CD4-positive, alpha-beta T cell treated with Interleukin-17A for 1 hour (primary cell): ENCODE data around the gene ABHD16B.

Experiments
- DNase-seq: peaks from one replicate; pipeline ENCODE4 v3.0.0-alpha.2; 2020

Gene ABHD16B

DNA sequence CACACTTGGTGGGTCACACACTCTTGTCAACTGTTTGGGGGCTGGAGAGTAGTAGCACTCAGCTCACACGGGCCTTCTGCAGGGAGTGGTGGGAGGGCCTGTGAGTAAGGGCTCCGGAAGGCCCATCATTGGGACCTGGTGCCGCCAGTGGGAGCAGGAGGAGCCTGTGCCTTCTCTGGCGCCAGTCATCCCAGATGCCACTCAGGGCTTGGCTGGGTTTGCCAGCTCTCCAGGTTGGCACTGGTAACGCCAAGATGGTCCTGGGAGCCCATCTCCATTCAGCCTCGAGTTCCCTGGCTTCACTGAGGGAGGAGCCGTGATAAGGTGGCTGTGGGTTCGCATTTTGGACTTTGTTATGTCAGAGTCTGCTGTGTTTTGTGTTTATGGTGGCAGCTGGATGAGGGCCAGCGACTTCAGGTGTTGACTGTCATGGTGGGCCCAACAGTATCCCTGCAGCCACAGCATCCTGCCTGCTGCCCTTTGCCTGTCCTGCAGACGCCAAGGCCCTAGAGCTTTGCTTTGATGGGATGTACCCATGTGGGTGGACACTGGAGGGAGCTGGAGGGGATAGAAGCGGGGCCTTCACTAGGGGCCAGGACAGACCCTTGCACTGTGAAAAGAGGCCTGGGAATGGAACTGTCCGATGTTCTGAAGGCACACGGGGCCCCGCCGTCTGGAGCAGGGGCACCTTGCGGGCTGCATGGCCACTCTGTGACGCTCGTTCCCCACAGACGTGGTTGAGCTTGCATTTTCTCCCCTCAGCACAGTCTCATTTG lies 20.3 kb downstream of the ABHD16B start:
- DNase-seq = no peak

- DNase-seq = no peak
These were observed 21.2 kb downstream of the ABHD16B start for GRCh38 chr20:63882257-63883200.

DNA sequence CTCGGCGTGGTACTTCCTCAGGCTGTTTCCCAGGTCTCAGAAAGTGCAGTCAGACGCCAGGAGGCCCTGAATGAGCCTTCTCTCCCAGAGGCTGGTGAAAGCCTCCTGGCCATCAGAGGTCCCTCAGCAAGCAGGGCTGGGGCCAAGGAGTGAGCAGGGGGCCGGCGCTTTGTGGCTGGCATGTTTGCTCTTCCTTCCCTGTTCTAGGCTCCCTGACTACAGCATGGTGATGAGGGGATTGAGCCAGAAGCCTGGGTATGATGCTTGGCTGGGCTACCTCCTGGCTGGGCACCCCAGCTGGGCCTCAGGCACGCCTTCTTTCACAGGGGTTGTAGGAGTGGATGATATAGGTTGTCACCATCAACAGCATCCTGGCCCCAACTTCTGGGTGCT lies 21.9 kb downstream of the ABHD16B start:
- DNase-seq = no peak

- DNase-seq = no peak
These were observed 23.4 kb downstream of the ABHD16B start for GRCh38 chr20:63884506-63885263.

GRCh38 chr20:63885264-63886053 lies 24.2 kb downstream of the ABHD16B start:
- DNase-seq = no peak

GRCh38 chr20:63886054-63886419 lies 24.7 kb downstream of the ABHD16B start:
- no peak for DNase-seq

DNA sequence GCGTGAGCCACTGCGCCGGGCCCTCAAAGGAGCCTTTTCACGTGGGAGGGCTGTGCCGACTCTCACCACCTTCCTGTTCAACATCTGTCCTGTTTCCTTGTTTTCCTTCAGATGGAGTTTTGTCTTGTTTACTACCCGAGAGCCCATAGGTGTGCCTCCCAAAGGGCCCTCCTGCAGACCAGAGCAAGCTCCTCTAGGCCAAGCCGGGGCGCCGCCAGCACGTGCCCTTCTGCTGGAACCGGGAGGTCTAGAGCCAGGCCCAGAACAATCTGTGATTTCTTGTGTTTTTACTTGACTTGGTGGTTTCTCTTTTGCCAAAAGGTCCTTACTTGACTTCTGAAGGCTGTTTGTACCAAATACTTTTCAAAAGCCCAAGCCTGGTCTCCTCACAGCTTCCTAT lies 25.6 kb downstream of the ABHD16B start:
- no peak for DNase-seq

- DNase-seq = no peak
These were observed 28.2 kb downstream of the ABHD16B start for GRCh38 chr20:63889241-63890200.

- no peak for DNase-seq
These were observed 28.9 kb downstream of the ABHD16B start for GRCh38 chr20:63890201-63890576.

DNA sequence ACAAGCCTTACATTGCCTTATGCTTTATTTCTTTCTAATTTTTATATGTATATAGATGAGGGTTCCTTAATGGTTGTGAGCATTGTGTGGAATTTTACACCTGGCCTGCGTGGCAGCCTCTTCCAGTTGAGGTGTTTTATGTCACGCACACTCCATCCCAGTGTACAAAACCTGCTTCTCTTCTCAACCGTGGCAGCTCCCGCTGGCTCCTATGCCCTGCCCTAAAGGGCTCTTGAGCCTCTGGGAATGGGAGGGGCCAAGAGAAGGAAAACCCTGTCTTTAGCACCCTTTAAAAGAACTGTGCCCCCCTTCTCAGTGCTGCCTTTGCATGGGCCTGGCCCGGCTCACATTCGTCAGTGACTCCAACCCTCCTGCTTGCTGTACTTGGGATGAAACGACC lies 29.3 kb downstream of the ABHD16B start:
- DNase-seq = no peak

GRCh38 chr20:63891061-63892002 lies 30.0 kb downstream of the ABHD16B start:
- DNase-seq = no peak

GRCh38 chr20:63892402-63892801 lies 31.1 kb downstream of the ABHD16B start:
- DNase-seq = no peak

- DNase-seq = no peak
These were observed 32.7 kb downstream of the ABHD16B start for GRCh38 chr20:63893999-63894357.

DNA sequence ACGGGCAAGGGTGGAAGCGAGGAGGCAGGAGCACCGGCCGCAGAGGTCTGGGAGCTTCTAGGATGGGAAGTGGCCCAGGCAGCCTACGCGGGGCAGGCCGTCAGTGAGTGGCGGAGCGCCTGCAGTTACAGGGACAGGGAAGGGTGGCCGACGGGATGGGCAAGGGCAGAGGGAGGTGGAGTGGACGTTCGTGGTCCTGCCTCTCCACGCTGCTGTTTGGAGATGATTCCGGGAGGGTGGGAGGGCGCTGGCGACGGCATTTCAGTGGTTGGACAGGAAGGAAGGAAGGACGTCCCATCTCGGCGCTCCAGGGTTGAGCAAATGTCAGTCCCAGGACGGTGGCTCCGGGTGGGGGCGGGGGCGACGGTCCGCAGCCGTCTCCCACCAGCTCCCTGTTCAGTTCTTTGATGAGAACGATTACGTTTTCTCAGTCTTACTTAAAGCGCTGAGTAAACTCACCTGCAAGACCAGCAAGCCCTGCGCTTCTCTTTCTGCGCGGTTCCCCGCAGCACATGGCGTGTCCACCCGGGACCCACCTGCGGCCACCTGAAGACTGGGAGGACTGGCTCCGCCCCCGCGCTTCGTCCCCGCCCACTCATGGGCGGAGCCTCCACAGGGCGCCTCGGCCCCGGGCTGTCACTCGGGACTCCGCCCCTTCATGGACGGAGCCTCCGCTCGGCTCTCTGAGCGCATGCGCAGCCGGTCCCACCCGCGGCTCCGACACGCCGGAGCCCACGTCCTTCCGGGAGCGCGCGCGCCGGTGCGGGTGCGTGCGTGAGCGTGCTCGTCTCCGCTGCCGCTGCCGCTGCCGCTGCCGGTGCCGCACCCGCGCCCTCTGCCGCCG lies 33.3 kb downstream of the ABHD16B start, which contains the start of gene DNAJC5:
DNAJC5 (plus strand) TSS at position 769 of the 844 bp plus-strand sequence. CDS start 33,220 bp downstream, outside the sequence.
- DNase-seq = peak; percentile 97

DNA sequence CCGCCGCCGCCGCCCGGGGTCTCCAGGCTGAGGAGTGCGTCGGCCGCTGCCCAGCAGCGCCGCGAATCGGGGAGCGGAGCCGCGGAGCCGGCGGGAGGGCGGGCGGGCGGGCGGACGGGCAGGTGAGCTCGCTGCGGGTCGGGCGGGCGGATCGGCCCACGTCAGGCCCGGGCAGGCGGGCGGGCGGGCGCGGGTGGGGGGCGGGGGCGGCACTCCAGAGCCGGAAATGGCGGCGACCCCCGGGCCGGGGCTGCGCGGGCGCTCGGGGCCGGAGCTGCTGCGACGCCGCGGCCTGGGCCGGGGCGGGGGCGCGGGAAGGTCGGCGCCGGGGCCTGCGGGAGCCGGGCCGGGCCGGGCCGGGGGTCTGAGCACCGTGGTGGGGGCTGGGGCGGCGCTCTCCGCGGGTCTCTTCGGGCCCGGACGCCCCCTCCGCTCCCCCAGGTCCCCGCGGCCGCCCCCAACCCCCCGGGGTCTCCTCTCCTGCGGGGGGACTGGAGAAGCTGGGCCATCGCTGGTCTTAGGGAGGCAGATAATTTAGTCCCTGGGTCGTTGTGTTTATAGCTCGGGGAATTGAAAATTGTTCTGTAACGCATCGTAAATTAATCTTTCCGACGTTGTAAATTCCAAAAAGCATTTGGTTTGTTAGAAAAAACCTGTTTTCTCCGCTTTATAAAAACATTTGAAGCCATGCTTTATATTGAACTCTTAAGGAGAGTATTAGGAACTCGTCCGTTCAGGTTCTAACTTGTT lies 34.1 kb downstream of the ABHD16B start:
- no peak for DNase-seq

- peak; percentile 65 for DNase-seq
These were observed 34.6 kb downstream of the ABHD16B start for GRCh38 chr20:63895952-63896263.

GRCh38 chr20:63896264-63897105 lies 35.2 kb downstream of the ABHD16B start:
- DNase-seq = peak; percentile 17
